Endothelial cell of umbilical vein (primary cell): ENCODE data around the gene GNG3. TPM values are rescaled to one million over a fixed set of nuclear protein-coding genes. Genes with fewer than 3 reads are reported as not detected.
A peak's percentile ranks its signal among the peaks of the same experiment; 100 is the strongest.

Source experiments
- BruUV-seq: library from RNA; stranded (reverse); fragments of 400-500 nt; replicated peaks from 2 replicates; lab custom pipeline; 2021; lab: Mats Ljungman, UMichigan
- CTCF ChIA-PET: fragments of 300-600, 350-600 bp; sonication (Branson Sonifier 250); formaldehyde crosslinking; loops from one replicate; lab custom pipeline; 2021; ENCODE audit warnings: antibody characterized with exemption, inconsistent platforms; lab: Charles Lee
- POLR2A ChIA-PET: fragments of 300-600, 350-600 bp; sonication (Branson Sonifier 250); formaldehyde crosslinking; loops from one replicate; lab custom pipeline; 2021; ENCODE audit warnings: antibody characterized with exemption, inconsistent platforms; lab: Charles Lee
- DNase-seq: peaks from one replicate; pipeline ENCODE4 v3.0.0-alpha.2; 2011; ENCODE audit warnings: low read depth, low spot score
- FAIRE-seq: peaks from 2 replicates; lab custom pipeline; 2011; peaks lifted over from hg19 to GRCh38; lab: Jason Lieb, UNC
- H2AFZ ChIP-seq: 2 replicates; pipeline ENCODE4 v1.6.0; 2012; ENCODE audit warnings: low read depth, low read length, control low read depth, inconsistent platforms
- H3K27ac ChIP-seq: 2 replicates; pipeline ENCODE4 v1.5.1; 2011; ENCODE audit warnings: low read depth, mild to moderate bottlenecking, control low read depth, low read length, moderate library complexity; ENCODE audit not compliant: insufficient read depth
- H3K27me3 ChIP-seq, 2 experiments: 2 replicates each; pipeline versions ENCODE4 v1.6.0 to v1.6.1; 2011; ENCODE audit warnings: low read length in 2 of 2, mixed read lengths in 1 of 2; ENCODE audit not compliant: control insufficient read depth in 2 of 2, insufficient read depth in 2 of 2
- H3K36me3 ChIP-seq, 2 experiments: 2 replicates in 1 of 2; 3 replicates in 1 of 2; pipeline ENCODE4 v1.5.1; 2011; ENCODE audit warnings: low read length in 2 of 2, mild to moderate bottlenecking in 1 of 2, moderate library complexity in 1 of 2; ENCODE audit not compliant: control insufficient read depth in 2 of 2, insufficient read depth in 2 of 2; ENCODE audit errors: extremely low read depth in 1 of 2
- H3K4me1 ChIP-seq: 3 replicates; pipeline ENCODE4 v1.5.1; 2011; ENCODE audit warnings: mild to moderate bottlenecking, low read length; ENCODE audit not compliant: control insufficient read depth, insufficient read depth; ENCODE audit errors: extremely low read depth
- H3K4me2 ChIP-seq: 2 replicates; pipeline ENCODE4 v1.6.1; 2011; ENCODE audit warnings: low read length, control low read depth, mixed read lengths; ENCODE audit not compliant: insufficient read depth
- H3K4me3 ChIP-seq, 3 experiments: fragments of 200-600 bp in 1 of 3; sonication (generic), shearing (Covaris generic) in 1 of 3; replicated peaks in 1 of 3; 2 replicates each; pipeline ENCODE4 v1.5.1; 2011 to 2016; ENCODE audit warnings: control low read depth in 3 of 3, low read length in 3 of 3, mild to moderate bottlenecking in 2 of 3, inconsistent platforms in 1 of 3, low read depth in 1 of 3, moderate library complexity in 1 of 3; ENCODE audit not compliant: insufficient read depth in 1 of 3
- H3K79me2 ChIP-seq: 2 replicates; pipeline ENCODE4 v1.6.0; 2012; ENCODE audit warnings: low read length, inconsistent platforms; ENCODE audit not compliant: control insufficient read depth, insufficient read depth
- H3K9ac ChIP-seq: replicated peaks from 2 replicates; pipeline ENCODE3; 2011; ENCODE audit warnings: low read length, control low read depth; ENCODE audit not compliant: insufficient read depth; ENCODE audit errors: extremely low read depth
- H3K9me1 ChIP-seq: replicated peaks from 3 replicates; pipeline ENCODE4 v1.6.0; 2011; ENCODE audit warnings: mild to moderate bottlenecking, low read length; ENCODE audit not compliant: control insufficient read depth, insufficient read depth; ENCODE audit errors: extremely low read depth
- H3K9me3 ChIP-seq: replicated peaks from 2 replicates; pipeline ENCODE4 v1.5.1; 2012; ENCODE audit warnings: low read length, inconsistent platforms; ENCODE audit not compliant: control insufficient read depth, insufficient read depth
- H4K20me1 ChIP-seq: replicated peaks from 2 replicates; pipeline ENCODE3; 2011; ENCODE audit warnings: mild to moderate bottlenecking, low read length; ENCODE audit not compliant: control insufficient read depth, insufficient read depth; ENCODE audit errors: extremely low read depth
- EZH2 ChIP-seq: IDR thresholded peaks from 2 replicates; pipeline ENCODE4 v1.6.1; 2012; ENCODE audit warnings: borderline replicate concordance, low read depth, mild to moderate bottlenecking, moderate library complexity, low read length, inconsistent platforms; ENCODE audit not compliant: severe bottlenecking
- FOS ChIP-seq: IDR thresholded peaks from 2 replicates; pipeline ENCODE4 v1.6.1; 2011; ENCODE audit warnings: mild to moderate bottlenecking, low read length, moderate library complexity, borderline replicate concordance; ENCODE audit not compliant: insufficient read depth
- GATA2 ChIP-seq: IDR thresholded peaks from 2 replicates; pipeline ENCODE4 v1.7.0; 2011; ENCODE audit warnings: low read depth, mild to moderate bottlenecking, moderate library complexity, mixed read lengths, low read length; ENCODE audit not compliant: insufficient read length, insufficient read depth
- JUN ChIP-seq: IDR thresholded peaks from 2 replicates; pipeline ENCODE4 v1.6.1; 2011; ENCODE audit warnings: borderline replicate concordance, low read depth; ENCODE audit not compliant: insufficient read length, insufficient read depth
- MAX ChIP-seq: IDR thresholded peaks from 2 replicates; pipeline ENCODE4 v1.6.1; 2011; ENCODE audit not compliant: insufficient read depth, insufficient read length
- MYC ChIP-seq: IDR thresholded peaks from one replicate; pipeline ENCODE4 v1.6.1; 2011; ENCODE audit warnings: mild to moderate bottlenecking, low read depth, low read length
- POLR2A ChIP-seq: IDR thresholded peaks from 2 replicates; pipeline ENCODE4 v1.6.1; 2012; ENCODE audit warnings: low read depth, mild to moderate bottlenecking, control low read depth, low read length
- POLR2AphosphoS5 ChIP-seq: IDR thresholded peaks from 2 replicates; pipeline ENCODE4 v1.6.1; 2012; ENCODE audit warnings: low read depth, mild to moderate bottlenecking, control low read depth, low read length, moderate library complexity; ENCODE audit not compliant: insufficient read depth
- dilution Hi-C: fragments of 300-500 bp; cut with MboI; formaldehyde crosslinking; loops from one replicate; pipeline ENCODE4 v1.15.0; 2019; ENCODE audit warnings: low sequenced_read_pairs; ENCODE audit not compliant: extremely low pct_ligation_motif_present
- intact Hi-C: fragments of 100-400 bp; cut with micrococcal nuclease; formaldehyde crosslinking; loops from one replicate; pipeline ENCODE4 v1.10.0; 2022
- polyA plus RNA-seq, 4 experiments: library from polyadenylated mRNA; depleted of rRNA in 3 of 4; stranded (reverse) in 3 of 4; unstranded in 1 of 4; fragments of >200 nt; gene quantifications; 2 replicates each; pipeline versions ENCODE4 v1.2.1 to v1.2.3, GENCODE V29; 2011 to 2012; ENCODE audit warnings: missing spikeins in 1 of 4
- total RNA-seq: library from RNA; stranded (reverse); gene quantifications from 2 replicates; pipeline ENCODE4 v1.2.3, GENCODE V29; 2021
- TF ChIP-seq, protein P1 (sequence below), 2 donors: IDR thresholded peaks; 1 replicate in 1 of 2; 2 replicates in 1 of 2; pipeline ENCODE4 v1.5.1; 2011; ENCODE audit warnings: low read length in 2 of 2, mild to moderate bottlenecking in 2 of 2, moderate library complexity in 2 of 2, control low read depth in 1 of 2, inconsistent platforms in 1 of 2, low read depth in 1 of 2; ENCODE audit not compliant: insufficient read depth in 1 of 2; ENCODE audit errors: extremely low read depth in 1 of 2

The GNG3 gene
- total and polyA plus RNA-seq, 2 donors (not counting 3 experiments of a cell fraction or from before 2014, with no cell fraction given), result not detected

DNA sequence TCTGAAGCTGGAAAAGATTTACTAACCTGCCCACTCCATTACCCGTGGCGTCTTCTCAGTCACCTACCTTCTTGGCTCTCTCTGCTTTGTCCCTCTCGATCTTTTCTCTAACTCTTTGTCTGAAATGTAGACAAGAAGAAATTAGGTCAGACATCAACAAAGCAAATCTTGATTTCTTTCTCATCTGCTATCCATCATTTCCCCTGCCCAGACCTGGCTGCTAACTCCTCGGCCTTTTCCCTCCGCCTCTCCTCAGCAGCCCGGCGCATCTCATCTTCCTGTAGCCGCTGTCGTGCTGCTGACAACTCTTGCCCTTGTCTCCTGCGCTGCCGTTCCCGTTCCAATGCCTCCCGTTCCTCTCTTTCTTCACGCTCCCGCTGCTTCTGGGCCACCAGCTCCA lies 29.8 kb upstream of the GNG3 start:
- no TSS peak for BruUV-seq
- no peak overlapping the region for H3K27ac ChIP-seq
- no peaks in the 10 kb centered on the region for H4K20me1 ChIP-seq
- peaks cover 11% of the 10 kb centered on the region for H3K4me1 ChIP-seq
- H3K4me2 ChIP-seq, result peak overlapping the region; percentile 71
- ChIA-PET POLR2A (interaction anchor here (1.3 kb wide), 1 partner anchor 13 kb away, joined by 9 read pairs; the partner anchor contains the start of genes C11orf98 and CSKMT), CTCF (no interaction called here)
- intact Hi-C loops, result loop anchor here (2.0 kb wide), 1 partner anchor 13 kb away; the partner anchor contains the start of genes C11orf98 and CSKMT
- peaks cover 23% of the 10 kb centered on the region for H3K79me2 ChIP-seq
- no peaks in the 10 kb centered on the region for H3K27me3 ChIP-seq
- no peak overlapping the region for H3K9ac ChIP-seq
- peak overlapping the region in 1 of 3 experiments; percentile 76 for H3K4me3 ChIP-seq
- dilution Hi-C loops, result no loop called here
- H3K9me3 ChIP-seq, result no peaks in the 10 kb centered on the region
- TF ChIP-seq POLR2A, result no peak
- TF ChIP-seq GATA2, result no peak
- no peak for TF ChIP-seq MYC
- no peak for TF ChIP-seq JUN
- TF ChIP-seq, protein P1, sequence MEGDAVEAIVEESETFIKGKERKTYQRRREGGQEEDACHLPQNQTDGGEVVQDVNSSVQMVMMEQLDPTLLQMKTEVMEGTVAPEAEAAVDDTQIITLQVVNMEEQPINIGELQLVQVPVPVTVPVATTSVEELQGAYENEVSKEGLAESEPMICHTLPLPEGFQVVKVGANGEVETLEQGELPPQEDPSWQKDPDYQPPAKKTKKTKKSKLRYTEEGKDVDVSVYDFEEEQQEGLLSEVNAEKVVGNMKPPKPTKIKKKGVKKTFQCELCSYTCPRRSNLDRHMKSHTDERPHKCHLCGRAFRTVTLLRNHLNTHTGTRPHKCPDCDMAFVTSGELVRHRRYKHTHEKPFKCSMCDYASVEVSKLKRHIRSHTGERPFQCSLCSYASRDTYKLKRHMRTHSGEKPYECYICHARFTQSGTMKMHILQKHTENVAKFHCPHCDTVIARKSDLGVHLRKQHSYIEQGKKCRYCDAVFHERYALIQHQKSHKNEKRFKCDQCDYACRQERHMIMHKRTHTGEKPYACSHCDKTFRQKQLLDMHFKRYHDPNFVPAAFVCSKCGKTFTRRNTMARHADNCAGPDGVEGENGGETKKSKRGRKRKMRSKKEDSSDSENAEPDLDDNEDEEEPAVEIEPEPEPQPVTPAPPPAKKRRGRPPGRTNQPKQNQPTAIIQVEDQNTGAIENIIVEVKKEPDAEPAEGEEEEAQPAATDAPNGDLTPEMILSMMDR (IDR thresholded peaks at IDR 0.05; ENCODE audit: extremely low read depth in 1 of 2, insufficient read depth in 1 of 2, low read depth in 1 of 2, low read length in 2 of 2), result no peak
- TF ChIP-seq EZH2, result no peak
- no peak for TF ChIP-seq POLR2AphosphoS5
- TF ChIP-seq FOS, result no peak
- no peak for TF ChIP-seq MAX
- H3K36me3 ChIP-seq, result peaks cover 0 to 17% of the 10 kb centered on the region in 2 experiments
- H2AFZ ChIP-seq, result no peak overlapping the region
- DNase-seq (no peak), FAIRE-seq (no peak)
- no peaks in the 10 kb centered on the region for H3K9me1 ChIP-seq
